Measurements from ENCODE around the gene RPS6KA5. TPM values are rescaled to one million over a fixed set of nuclear protein-coding genes. Genes with fewer than 3 reads are reported as not detected.
A peak's percentile ranks its signal among the peaks of the same experiment; 100 is the strongest.

Gene RPS6KA5
- total and polyA plus RNA-seq, 5 donors: 2.0 to 15.5 (median 11.5) TPM

- Histone ChIP-seq H3K9me3 (ENCODE audit: control insufficient read depth, low read length) (no peaks in the 10 kb centered on the region), H3K4me1 (ENCODE audit: control insufficient read depth, insufficient read depth, low read length) (peaks cover 7% of the 10 kb centered on the region), H3K27ac (ENCODE audit: low read length) (no peak overlapping the region), H3K27me3 (ENCODE audit: control insufficient read depth, insufficient read depth) (no peaks in the 10 kb centered on the region), H3K4me3 (ENCODE audit: low read length) (peak overlapping the region; percentile 99)
- intact Hi-C loops (cut with DNase I): loop anchor here in 1 of 4 donors (10.0 kb wide), 1 partner anchor 52 kb away; no protein-coding TSS in a partner anchor
- ATAC-seq (peak; percentile 14 to 28), DNase-seq (no peak)
- WGBS: 47% methylated on average over 16 of the region's 16 CpGs
These were observed 243.6 kb downstream of the RPS6KA5 start for GRCh38 chr14:90816681-90817436.

GRCh38 chr14:90815822-90816662, 244.4 kb downstream of the RPS6KA5 start, which contains the start of gene TTC7B:
TSS of gene TTC7B (minus strand) at chr14:90816430. CDS start at chr14:90816295, 135 bp downstream.
- H3K27ac ChIP-seq (ENCODE audit: low read length): no peak within 1 kb of the TSS
- intact Hi-C loops (cut with DNase I): loop anchor here in 1 of 4 donors (10.0 kb wide), 1 partner anchor 51 kb away; no protein-coding TSS in a partner anchor
- no peaks in the 10 kb centered on the region for H3K9me3 ChIP-seq (ENCODE audit: control insufficient read depth, low read length)
- no peaks in the 10 kb centered on the region for H3K27me3 ChIP-seq (ENCODE audit: control insufficient read depth, insufficient read depth)
- ATAC-seq (peak; percentile 76 to 77), DNase-seq (peak; percentile 56 to 87 (median 83))
- H3K4me1 ChIP-seq (ENCODE audit: control insufficient read depth, insufficient read depth, low read length): peaks cover 7% of the 10 kb centered on the region
- WGBS: under 1% methylated on average over 111 of the region's 111 CpGs
- H3K4me3 ChIP-seq (ENCODE audit: low read length): peak within 1 kb of the TSS; percentile 99

- ATAC-seq: peak in 1 of 2 donors; percentile 3
- DNase-seq: no peak
- no peak overlapping the region for H3K27ac ChIP-seq (ENCODE audit: low read length)
- H3K27me3 ChIP-seq (ENCODE audit: control insufficient read depth, insufficient read depth): no peaks in the 10 kb centered on the region
- peaks cover 7% of the 10 kb centered on the region for H3K4me1 ChIP-seq (ENCODE audit: control insufficient read depth, insufficient read depth, low read length)
- H3K9me3 ChIP-seq (ENCODE audit: control insufficient read depth, low read length): no peaks in the 10 kb centered on the region
- intact Hi-C loops (cut with DNase I): loop anchor here in 1 of 4 donors (10.0 kb wide), 1 partner anchor 51 kb away; no protein-coding TSS in a partner anchor
- 11% methylated on average over 5 of the region's 5 CpGs for WGBS
- H3K4me3 ChIP-seq (ENCODE audit: low read length): peak overlapping the region; percentile 99
These were observed 244.9 kb downstream of the RPS6KA5 start for GRCh38 chr14:90815572-90815821.

- ATAC-seq (no peak), DNase-seq (no peak)
- H3K27me3 ChIP-seq (ENCODE audit: control insufficient read depth, insufficient read depth): no peaks in the 10 kb centered on the region
- H3K9me3 ChIP-seq (ENCODE audit: control insufficient read depth, low read length): no peaks in the 10 kb centered on the region
- H3K27ac ChIP-seq (ENCODE audit: low read length): no peak overlapping the region
- intact Hi-C loops (cut with DNase I): loop anchor here in 1 of 4 donors (10.0 kb wide), 1 partner anchor 50 kb away; no protein-coding TSS in a partner anchor
- H3K4me1 ChIP-seq (ENCODE audit: control insufficient read depth, insufficient read depth, low read length): peaks cover 7% of the 10 kb centered on the region
- 46% methylated on average over 13 of the region's 13 CpGs for WGBS
- H3K4me3 ChIP-seq (ENCODE audit: low read length): peak overlapping the region; percentile 99
These were observed 245.5 kb downstream of the RPS6KA5 start for GRCh38 chr14:90814806-90815571.

GRCh38 chr14:90813442-90813841, 247.0 kb downstream of the RPS6KA5 start:
- H3K4me1 ChIP-seq (ENCODE audit: control insufficient read depth, insufficient read depth, low read length): peaks cover 11% of the 10 kb centered on the region
- intact Hi-C loops (cut with DNase I): loop anchor here in 1 of 4 donors (10.0 kb wide), 1 partner anchor 49 kb away; no protein-coding TSS in a partner anchor
- WGBS: 76% methylated on average over 5 of the region's 5 CpGs
- no peaks in the 10 kb centered on the region for H3K27me3 ChIP-seq (ENCODE audit: control insufficient read depth, insufficient read depth)
- DNase-seq (no peak), ATAC-seq (no peak)
- H3K4me3 ChIP-seq (ENCODE audit: low read length): no peak overlapping the region
- H3K27ac ChIP-seq (ENCODE audit: low read length): no peak overlapping the region
- H3K9me3 ChIP-seq (ENCODE audit: control insufficient read depth, low read length): no peaks in the 10 kb centered on the region

- WGBS: 96% methylated on average over 5 of the region's 5 CpGs
- Histone ChIP-seq H3K9me3 (ENCODE audit: control insufficient read depth, low read length) (no peaks in the 10 kb centered on the region), H3K27ac (ENCODE audit: low read length) (no peak overlapping the region), H3K27me3 (ENCODE audit: control insufficient read depth, insufficient read depth) (no peaks in the 10 kb centered on the region), H3K4me1 (ENCODE audit: control insufficient read depth, insufficient read depth, low read length) (peaks cover 18% of the 10 kb centered on the region), H3K4me3 (ENCODE audit: low read length) (no peak overlapping the region)
- ATAC-seq (no peak), DNase-seq (no peak)
- intact Hi-C loops (cut with DNase I): loop anchor here in 1 of 4 donors (10.0 kb wide), 1 partner anchor 47 kb away; no protein-coding TSS in a partner anchor
These were observed 248.3 kb downstream of the RPS6KA5 start for GRCh38 chr14:90812109-90812508.

DNA sequence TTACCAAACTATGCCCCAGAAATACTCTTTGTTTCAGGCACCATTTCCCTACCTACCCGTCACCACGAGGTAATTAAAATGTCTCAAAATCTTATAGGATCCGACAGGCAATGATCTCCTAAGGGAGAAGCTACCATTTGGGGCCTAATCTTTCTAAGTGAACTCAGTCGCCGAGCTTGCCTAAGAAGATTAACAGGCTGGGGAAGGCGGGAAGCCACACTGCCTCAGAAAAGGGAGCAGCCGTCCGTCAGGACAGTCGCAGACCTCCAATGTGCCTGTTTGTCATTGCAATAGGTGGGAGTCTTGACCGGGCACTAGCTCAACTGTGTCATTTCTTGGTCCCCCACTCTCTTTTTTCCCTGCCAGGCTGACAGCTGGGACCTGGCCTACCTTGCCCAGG, 248.8 kb downstream of the RPS6KA5 start:
- no peak for ATAC-seq
- intact Hi-C loops (cut with DNase I): loop anchor here in 1 of 4 donors (10.0 kb wide), 1 partner anchor 47 kb away; no protein-coding TSS in a partner anchor
- Histone ChIP-seq H3K27ac (ENCODE audit: low read length) (no peak overlapping the region), H3K27me3 (ENCODE audit: control insufficient read depth, insufficient read depth) (no peaks in the 10 kb centered on the region), H3K9me3 (ENCODE audit: control insufficient read depth, low read length) (no peaks in the 10 kb centered on the region), H3K4me1 (ENCODE audit: control insufficient read depth, insufficient read depth, low read length) (peaks cover 19% of the 10 kb centered on the region), H3K4me3 (ENCODE audit: low read length) (no peak overlapping the region)
- 92% methylated on average over 10 of the region's 10 CpGs for whole genome bisulfite sequencing
- DNase-seq: no peak

DNA sequence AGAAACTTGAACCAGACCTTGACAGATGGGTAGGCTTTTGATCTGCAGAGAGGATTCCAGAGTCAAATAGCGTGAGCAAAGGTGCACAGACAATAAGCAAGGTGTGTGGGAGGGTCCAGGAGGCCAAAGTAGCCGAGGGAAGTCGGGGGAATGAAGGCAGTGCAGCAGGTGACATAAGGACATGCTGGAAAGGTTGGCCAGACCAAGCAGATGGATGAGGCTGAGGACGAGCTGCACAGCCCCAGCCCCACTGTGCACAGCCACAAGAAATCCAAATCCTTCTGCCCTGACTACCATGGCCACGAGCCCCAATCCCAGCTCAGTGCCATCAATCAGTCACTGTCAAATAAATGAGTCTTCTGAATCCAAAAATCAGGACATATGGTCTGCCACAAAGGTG, 249.6 kb downstream of the RPS6KA5 start:
- peaks cover 24% of the 10 kb centered on the region for H3K4me1 ChIP-seq (ENCODE audit: control insufficient read depth, insufficient read depth, low read length)
- no peak for DNase-seq
- 86% methylated on average over 5 of the region's 5 CpGs for WGBS
- intact Hi-C loops (cut with DNase I): loop anchor here in 1 of 4 donors (10.0 kb wide), 1 partner anchor 46 kb away; no protein-coding TSS in a partner anchor
- H3K4me3 ChIP-seq (ENCODE audit: low read length): no peak overlapping the region
- ATAC-seq: no peak
- H3K27me3 ChIP-seq (ENCODE audit: control insufficient read depth, insufficient read depth): no peaks in the 10 kb centered on the region
- H3K27ac ChIP-seq (ENCODE audit: low read length): no peak overlapping the region
- H3K9me3 ChIP-seq (ENCODE audit: control insufficient read depth, low read length): no peaks in the 10 kb centered on the region

DNA sequence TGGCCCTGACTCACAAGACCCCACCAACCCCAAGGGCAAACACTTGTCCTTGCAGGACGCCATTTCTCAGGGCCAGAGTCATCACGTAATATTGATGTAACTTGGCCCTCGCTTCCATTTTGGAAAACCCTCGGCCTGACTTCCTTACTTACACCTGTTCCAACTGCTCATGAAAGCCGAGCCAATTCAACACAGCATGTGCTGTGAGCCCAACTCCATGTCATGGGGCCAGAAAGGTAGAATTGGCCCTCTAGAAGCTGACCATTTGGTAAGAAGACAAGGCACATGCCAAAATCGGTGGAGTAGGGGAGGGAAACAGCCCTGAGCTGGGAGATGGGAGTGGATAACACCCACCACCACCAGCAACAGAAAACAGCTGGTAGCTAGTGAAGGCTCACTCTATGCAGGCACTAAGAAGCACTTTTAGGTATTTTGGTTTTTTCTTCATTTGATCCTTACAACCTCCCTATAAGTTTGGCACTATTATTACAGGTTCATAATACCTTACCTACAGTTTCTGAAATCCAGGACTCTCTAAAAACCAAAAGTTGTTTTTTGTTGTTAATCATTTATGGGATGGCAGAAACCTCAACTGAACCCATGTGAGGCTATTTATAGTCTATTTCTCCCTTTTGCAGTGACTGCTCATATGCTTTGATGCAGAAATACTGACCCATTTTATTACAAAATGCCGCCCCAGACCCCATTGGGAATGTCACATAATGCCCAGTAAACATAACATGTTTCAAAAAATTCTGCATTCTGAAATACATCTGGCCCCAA, 250.7 kb downstream of the RPS6KA5 start:
- DNase-seq (no peak), ATAC-seq (no peak)
- Histone ChIP-seq H3K9me3 (ENCODE audit: control insufficient read depth, low read length) (no peaks in the 10 kb centered on the region), H3K4me3 (ENCODE audit: low read length) (no peak overlapping the region), H3K27me3 (ENCODE audit: control insufficient read depth, insufficient read depth) (no peaks in the 10 kb centered on the region), H3K27ac (ENCODE audit: low read length) (no peak overlapping the region), H3K4me1 (ENCODE audit: control insufficient read depth, insufficient read depth, low read length) (peaks cover 20% of the 10 kb centered on the region)
- intact Hi-C loops (cut with DNase I): loop anchor here in 1 of 4 donors (10.0 kb wide), 1 partner anchor 45 kb away; no protein-coding TSS in a partner anchor
- 95% methylated on average over 7 of the region's 7 CpGs for WGBS

Measured in right cardiac atrium (tissue), 5 donors.